UCSD-AML1 (cell line): ENCODE results near the gene PRRG3.

Experiments
- DNase-seq: peaks from one replicate; lab custom pipeline; 2025; ENCODE audit not compliant: unreplicated experiment; lab: John Stamatoyannopoulos, UW

The PRRG3 gene

GRCh38 chrX:151742311-151742710 is 47.1 kb downstream of the PRRG3 start:
- DNase-seq, result no peak

GRCh38 chrX:151743651-151744470 is 48.6 kb downstream of the PRRG3 start:
- DNase-seq, result no peak

GRCh38 chrX:151745651-151746050 is 50.4 kb downstream of the PRRG3 start:
- DNase-seq, result no peak

DNA sequence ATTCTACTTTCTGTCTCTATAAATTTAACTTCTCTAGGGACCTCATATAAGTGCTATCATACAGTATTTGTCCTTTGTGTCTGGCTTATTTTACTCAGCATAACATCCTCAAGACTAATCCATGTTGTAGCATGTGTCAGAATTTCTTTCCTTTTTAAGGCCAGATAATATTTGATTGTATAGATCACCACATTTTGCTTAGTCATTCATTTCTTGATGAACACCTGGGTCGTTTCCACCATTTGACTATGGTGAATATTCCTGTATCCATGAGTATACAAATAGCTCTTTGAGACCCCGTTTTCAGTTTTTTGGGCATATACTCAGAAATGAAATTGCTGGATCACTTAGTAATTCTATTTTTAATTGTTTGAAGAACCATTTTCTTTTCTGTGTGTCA is 51.2 kb downstream of the PRRG3 start:
- DNase-seq, result no peak

DNA sequence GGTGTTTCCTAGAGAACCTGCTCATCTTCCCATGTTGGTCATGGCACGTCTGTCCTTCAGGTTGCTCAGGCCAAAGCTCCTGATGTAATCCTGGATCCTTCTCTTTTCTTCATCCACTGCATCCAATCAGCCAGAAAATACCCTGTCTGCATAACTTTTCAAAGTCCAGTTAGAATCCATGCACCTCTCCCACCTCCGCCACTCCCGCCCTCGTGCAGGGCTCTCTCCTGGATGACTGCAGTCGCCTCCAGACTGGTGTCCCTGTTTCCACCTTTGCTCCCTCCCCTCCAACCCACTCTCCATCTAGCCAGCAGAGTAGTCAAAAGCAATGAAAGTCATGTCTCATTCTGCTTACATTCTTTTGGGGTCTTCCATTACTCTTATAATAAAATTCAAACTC is 55.3 kb downstream of the PRRG3 start:
- no peak for DNase-seq

DNA sequence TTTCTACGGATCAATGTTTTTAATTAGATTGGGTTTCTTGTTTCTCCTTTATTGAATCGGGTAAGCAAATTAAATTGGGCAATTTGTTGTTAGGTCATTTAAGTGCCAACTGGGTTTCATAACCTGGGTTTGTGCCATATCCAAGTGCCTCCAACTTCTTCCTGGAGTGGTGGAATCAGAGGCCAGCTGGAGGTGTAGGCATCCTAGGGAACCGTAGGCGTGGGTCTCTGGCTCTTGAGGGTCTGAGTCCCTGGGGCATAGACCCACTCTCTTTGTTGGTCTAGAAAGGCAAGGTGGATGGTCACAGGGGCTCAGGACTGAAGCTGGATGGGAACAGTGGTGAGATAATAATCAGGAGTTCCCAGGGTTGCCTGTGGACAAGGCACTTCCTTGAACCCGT is 57.6 kb downstream of the PRRG3 start:
- DNase-seq, result no peak

- peak; percentile 33 for DNase-seq
Observed at GRCh38 chrX:151753313-151754046, 58.2 kb downstream of the PRRG3 start.

DNA sequence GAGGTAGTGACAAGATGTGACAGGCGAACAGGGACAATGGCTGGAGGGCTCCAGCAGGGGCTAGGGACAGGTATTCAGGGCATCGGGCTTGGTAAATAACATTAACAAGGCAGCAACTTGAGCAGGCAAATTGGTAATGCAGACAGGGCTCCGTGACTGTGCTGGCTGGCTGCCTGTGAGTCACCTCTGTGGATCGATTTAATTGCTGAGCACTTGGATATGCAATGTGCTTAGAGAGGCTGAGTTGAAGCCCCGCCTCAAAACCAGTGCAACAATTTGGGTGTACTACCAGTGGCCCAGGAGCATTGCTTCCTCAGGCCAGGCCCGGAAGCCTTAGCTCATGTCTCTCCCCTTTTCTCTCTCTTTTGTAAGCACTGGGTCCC is 58.8 kb downstream of the PRRG3 start:
- no peak for DNase-seq

GRCh38 chrX:151754641-151755215 is 59.5 kb downstream of the PRRG3 start:
- DNase-seq, result no peak
